DMS79 treated with DMSO at 0.1 percent for 48 hours (cell line): Measurements from ENCODE around the gene SLX9.

ENCODE experiments used
- DNase-seq: peaks from one replicate; lab custom pipeline; 2025; lab: John Stamatoyannopoulos, UW

SLX9 gene

GRCh38 chr21:44977616-44978340 is 37.9 kb downstream of the SLX9 start:
- DNase-seq: no peak

GRCh38 chr21:44979687-44980561 is 40.1 kb downstream of the SLX9 start:
- no peak for DNase-seq

GRCh38 chr21:44980562-44981489 is 41.0 kb downstream of the SLX9 start:
- DNase-seq: no peak

- DNase-seq: no peak
Measured at GRCh38 chr21:44982558-44983250, 42.9 kb downstream of the SLX9 start.

- DNase-seq: no peak
Measured at GRCh38 chr21:44983421-44984206, 43.8 kb downstream of the SLX9 start.

- DNase-seq: no peak
Measured at GRCh38 chr21:44984428-44984791, 44.6 kb downstream of the SLX9 start.

- no peak for DNase-seq
Measured at GRCh38 chr21:44984792-44985440, 45.1 kb downstream of the SLX9 start.

GRCh38 chr21:44985441-44986401 is 45.9 kb downstream of the SLX9 start:
- no peak for DNase-seq

- no peak for DNase-seq
Measured at GRCh38 chr21:44986471-44987291, 46.9 kb downstream of the SLX9 start.

GRCh38 chr21:44987301-44987885 is 47.6 kb downstream of the SLX9 start:
- DNase-seq: no peak

GRCh38 chr21:44987886-44988606 is 48.2 kb downstream of the SLX9 start:
- DNase-seq: no peak

- no peak for DNase-seq
Measured at GRCh38 chr21:44988607-44989536, 49.0 kb downstream of the SLX9 start.

- DNase-seq: no peak
Measured at GRCh38 chr21:44989537-44989886, 49.7 kb downstream of the SLX9 start.

GRCh38 chr21:44989943-44990780 is 50.3 kb downstream of the SLX9 start:
- no peak for DNase-seq

- no peak for DNase-seq
Measured at GRCh38 chr21:44990921-44991320, 51.1 kb downstream of the SLX9 start.
